Measurements from ENCODE around the gene TBCD. TPM values are rescaled to one million over a fixed set of nuclear protein-coding genes. Genes with fewer than 3 reads are reported as not detected.

The TBCD gene
- polyA plus RNA-seq, 2 of the 4 experiments (the other 2 are of a cell fraction) = 33.5 to 49.1 TPM

GRCh38 chr17:82970067-82970466, 218.2 kb downstream of the TBCD start:
- FAIRE-seq (no peak), DNase-seq (ENCODE audit: low read depth in 1 of 2, low spot score in 1 of 2) (no peak), ATAC-seq (no peak)
- H3K9me3 ChIP-seq = no peaks in the 10 kb centered on the region
- CTCF ChIA-PET = interaction anchor here (0.7 to 1.0 kb wide), 2 partner anchors 188 to 207 kb away, joined by 3 to 4 read pairs; no protein-coding TSS in a partner anchor
- H3K27ac ChIP-seq = no peak overlapping the region
- H3K4me3 ChIP-seq = no peak overlapping the region
- 67% methylated on average over 12 of the region's 12 CpGs for WGBS (ENCODE audit: missing lambda C conversion rate)
- TF ChIP-seq PHF8 (IDR thresholded peaks at IDR 0.05; ENCODE audit: borderline replicate concordance, low read depth) (no peak), HEYL (CRISPR knock-in tag; IDR thresholded peaks at IDR 0.05) (no peak), RFX5 (IDR thresholded peaks at IDR 0.05) (no peak), MAFK (IDR thresholded peaks at IDR 0.05; ENCODE audit: partially characterized antibody) (no peak), NR3C1 (IDR thresholded peaks at IDR 0.05) (no peak), EHMT2 (IDR thresholded peaks at IDR 0.05; ENCODE audit: low read depth) (no peak)
- TF ChIP-seq, protein P1, sequence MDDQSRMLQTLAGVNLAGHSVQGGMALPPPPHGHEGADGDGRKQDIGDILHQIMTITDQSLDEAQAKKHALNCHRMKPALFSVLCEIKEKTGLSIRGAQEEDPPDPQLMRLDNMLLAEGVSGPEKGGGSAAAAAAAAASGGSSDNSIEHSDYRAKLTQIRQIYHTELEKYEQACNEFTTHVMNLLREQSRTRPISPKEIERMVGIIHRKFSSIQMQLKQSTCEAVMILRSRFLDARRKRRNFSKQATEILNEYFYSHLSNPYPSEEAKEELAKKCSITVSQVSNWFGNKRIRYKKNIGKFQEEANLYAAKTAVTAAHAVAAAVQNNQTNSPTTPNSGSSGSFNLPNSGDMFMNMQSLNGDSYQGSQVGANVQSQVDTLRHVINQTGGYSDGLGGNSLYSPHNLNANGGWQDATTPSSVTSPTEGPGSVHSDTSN (IDR thresholded peaks at IDR 0.05) = no peak
- TF ChIP-seq, protein P2, sequence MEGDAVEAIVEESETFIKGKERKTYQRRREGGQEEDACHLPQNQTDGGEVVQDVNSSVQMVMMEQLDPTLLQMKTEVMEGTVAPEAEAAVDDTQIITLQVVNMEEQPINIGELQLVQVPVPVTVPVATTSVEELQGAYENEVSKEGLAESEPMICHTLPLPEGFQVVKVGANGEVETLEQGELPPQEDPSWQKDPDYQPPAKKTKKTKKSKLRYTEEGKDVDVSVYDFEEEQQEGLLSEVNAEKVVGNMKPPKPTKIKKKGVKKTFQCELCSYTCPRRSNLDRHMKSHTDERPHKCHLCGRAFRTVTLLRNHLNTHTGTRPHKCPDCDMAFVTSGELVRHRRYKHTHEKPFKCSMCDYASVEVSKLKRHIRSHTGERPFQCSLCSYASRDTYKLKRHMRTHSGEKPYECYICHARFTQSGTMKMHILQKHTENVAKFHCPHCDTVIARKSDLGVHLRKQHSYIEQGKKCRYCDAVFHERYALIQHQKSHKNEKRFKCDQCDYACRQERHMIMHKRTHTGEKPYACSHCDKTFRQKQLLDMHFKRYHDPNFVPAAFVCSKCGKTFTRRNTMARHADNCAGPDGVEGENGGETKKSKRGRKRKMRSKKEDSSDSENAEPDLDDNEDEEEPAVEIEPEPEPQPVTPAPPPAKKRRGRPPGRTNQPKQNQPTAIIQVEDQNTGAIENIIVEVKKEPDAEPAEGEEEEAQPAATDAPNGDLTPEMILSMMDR (IDR thresholded peaks at IDR 0.05) = no peak
- H3K4me2 ChIP-seq = no peak overlapping the region
- POLR2A ChIA-PET = no interaction called here
- H3K4me1 ChIP-seq = no peaks in the 10 kb centered on the region

DNA sequence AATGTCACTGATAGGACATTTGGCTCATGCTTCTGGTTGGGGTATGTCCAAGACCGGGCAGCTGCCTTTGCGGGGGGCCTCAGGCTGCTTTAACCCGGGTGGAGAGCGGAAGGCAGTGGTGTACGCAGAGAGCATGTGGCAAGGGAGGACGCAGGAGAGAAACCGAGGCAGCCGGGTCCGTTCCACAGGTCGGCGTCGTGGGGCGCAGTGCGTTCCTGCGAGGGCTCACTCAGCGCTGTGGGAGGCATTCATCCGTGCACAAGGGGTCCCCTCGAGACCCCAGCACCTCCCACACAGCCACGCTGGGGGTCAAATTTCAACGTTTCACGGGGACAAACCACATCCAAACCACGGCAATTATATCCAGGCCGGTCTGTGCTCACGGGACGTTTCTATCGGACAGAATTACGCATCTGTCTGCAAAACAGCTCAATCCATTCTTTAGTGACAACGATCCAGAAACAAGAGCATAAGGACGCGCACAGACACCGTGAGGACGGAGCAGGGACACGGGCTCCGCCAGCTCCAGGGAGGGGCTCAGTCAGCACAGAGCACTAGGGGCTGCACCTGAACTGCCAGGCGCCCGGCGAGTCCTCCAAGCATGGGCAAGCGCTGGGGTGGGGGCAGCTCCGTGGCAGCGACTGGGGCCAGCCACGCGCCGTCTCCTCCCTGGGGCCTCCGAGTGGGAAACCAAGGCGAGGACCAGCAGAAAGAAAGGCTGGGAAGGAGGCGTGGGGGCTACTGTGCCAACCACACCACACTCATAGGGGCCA, 219.1 kb downstream of the TBCD start:
- ChIA-PET POLR2A (no interaction called here), CTCF (interaction anchor here (0.7 to 1.0 kb wide), 2 partner anchors 189 to 206 kb away, joined by 3 to 4 read pairs; no protein-coding TSS in a partner anchor)
- no peaks in the 10 kb centered on the region for H3K9me3 ChIP-seq
- 88% methylated on average over 46 of the region's 46 CpGs for WGBS (ENCODE audit: missing lambda C conversion rate)
- no peak overlapping the region for H3K27ac ChIP-seq
- H3K4me3 ChIP-seq = no peak overlapping the region
- no peak for ATAC-seq
- TF ChIP-seq, protein P3, sequence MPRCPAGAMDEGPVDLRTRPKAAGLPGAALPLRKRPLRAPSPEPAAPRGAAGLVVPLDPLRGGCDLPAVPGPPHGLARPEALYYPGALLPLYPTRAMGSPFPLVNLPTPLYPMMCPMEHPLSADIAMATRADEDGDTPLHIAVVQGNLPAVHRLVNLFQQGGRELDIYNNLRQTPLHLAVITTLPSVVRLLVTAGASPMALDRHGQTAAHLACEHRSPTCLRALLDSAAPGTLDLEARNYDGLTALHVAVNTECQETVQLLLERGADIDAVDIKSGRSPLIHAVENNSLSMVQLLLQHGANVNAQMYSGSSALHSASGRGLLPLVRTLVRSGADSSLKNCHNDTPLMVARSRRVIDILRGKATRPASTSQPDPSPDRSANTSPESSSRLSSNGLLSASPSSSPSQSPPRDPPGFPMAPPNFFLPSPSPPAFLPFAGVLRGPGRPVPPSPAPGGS (IDR thresholded peaks at IDR 0.05) = no peak
- TF ChIP-seq KDM1A (IDR thresholded peaks at IDR 0.05; ENCODE audit: low read depth) = no peak
- TF ChIP-seq HDAC2 (IDR thresholded peaks at IDR 0.05) = no peak
- no peak for TF ChIP-seq JUNB (IDR thresholded peaks at IDR 0.05)
- no peak for TF ChIP-seq RARB (CRISPR knock-in tag; IDR thresholded peaks at IDR 0.05)
- TF ChIP-seq GATA3 (IDR thresholded peaks at IDR 0.05; ENCODE audit: borderline replicate concordance) = no peak
- TF ChIP-seq ZNF302 (CRISPR knock-in tag; IDR thresholded peaks at IDR 0.05) = no peak
- TF ChIP-seq EP300 (IDR thresholded peaks at IDR 0.05) = no peak
- no peak for TF ChIP-seq POLR2A (IDR thresholded peaks at IDR 0.05; ENCODE audit: low read length)
- TF ChIP-seq SMC3 (IDR thresholded peaks at IDR 0.05) = no peak
- TF ChIP-seq HEYL (CRISPR knock-in tag; IDR thresholded peaks at IDR 0.05) = no peak
- TF ChIP-seq PHF8 (IDR thresholded peaks at IDR 0.05; ENCODE audit: borderline replicate concordance, low read depth) = no peak
- no peak for TF ChIP-seq HOXB13 (CRISPR knock-in tag; IDR thresholded peaks at IDR 0.05; ENCODE audit: low read depth)
- no peak overlapping the region for H3K4me2 ChIP-seq
- DNase-seq (ENCODE audit: low read depth in 1 of 2, low spot score in 1 of 2) = no peak
- no peak for FAIRE-seq
- no peaks in the 10 kb centered on the region for H3K4me1 ChIP-seq

GRCh38 chr17:82972836-82973372, 221.0 kb downstream of the TBCD start:
- Histone ChIP-seq H3K4me2 (no peak overlapping the region), H3K4me1 (no peaks in the 10 kb centered on the region), H3K27ac (no peak overlapping the region), H3K4me3 (no peak overlapping the region), H3K9me3 (no peaks in the 10 kb centered on the region)
- FAIRE-seq = no peak
- TF ChIP-seq RAD21 (conservative IDR thresholded peaks at IDR 0.05 in 1 of 2, IDR thresholded peaks at IDR 0.05 in 1 of 2) (no peak), ZNF302 (CRISPR knock-in tag; IDR thresholded peaks at IDR 0.05) (no peak), CEBPB (IDR thresholded peaks at IDR 0.05) (no peak), USF2 (IDR thresholded peaks at IDR 0.05) (no peak), TFCP2L1 (CRISPR knock-in tag; IDR thresholded peaks at IDR 0.05) (no peak), CHD2 (IDR thresholded peaks at IDR 0.05; ENCODE audit: low read length, partially characterized antibody) (no peak), EHF (CRISPR knock-in tag; IDR thresholded peaks at IDR 0.05) (no peak), BHLHE40 (IDR thresholded peaks at IDR 0.05; ENCODE audit: low read depth, low read length) (no peak), NFE2L2 (conservative IDR thresholded peaks at IDR 0.05; ENCODE audit: low read length) (no peak), HOXB5 (CRISPR knock-in tag; IDR thresholded peaks at IDR 0.05) (no peak)
- WGBS (ENCODE audit: missing lambda C conversion rate) = 83% methylated on average over 17 of the region's 17 CpGs
- ChIA-PET POLR2A (no interaction called here), CTCF (no interaction called here)
- DNase-seq (ENCODE audit: low read depth in 1 of 2, low spot score in 1 of 2) = no peak
- ATAC-seq = no peak
